Activated CD8-positive, alpha-beta T cell treated with anti-CD3 and anti-CD28 coated beads for 36 hours (primary cell): Measurements from ENCODE around the gene RDH13. TPM values are rescaled to one million over a fixed set of nuclear protein-coding genes. Genes with fewer than 3 reads are reported as not detected.

Experiments used
- ATAC-seq: fragments of 200-7000 bp; cut with Tn5 transposase; one replicate; pipeline ENCODE4 v1.10.0; 2021; ENCODE audit warnings: mild to moderate bottlenecking, moderate library complexity
- CTCF ChIA-PET: fragments of 350-600 bp; sonication (Branson Sonifier 250); formaldehyde crosslinking; loops from one replicate; lab custom pipeline; 2021; ENCODE audit warnings: antibody characterized with exemption; lab: Charles Lee
- POLR2A ChIA-PET: fragments of 350-600 bp; sonication (Branson Sonifier 250); formaldehyde crosslinking; loops from one replicate; lab custom pipeline; 2021; ENCODE audit warnings: antibody characterized with exemption; lab: Charles Lee
- DNase-seq: peaks from one replicate; pipeline ENCODE4 v3.0.0-alpha.2; 2020
- H3K27ac Mint-ChIP-seq: one replicate; pipeline ENCODE4 v1.8.0; 2021; ENCODE audit warnings: mild to moderate bottlenecking, mixed read lengths
- H3K27me3 Mint-ChIP-seq: one replicate; pipeline ENCODE4 v1.8.0; 2021; ENCODE audit warnings: mixed read lengths
- H3K36me3 Mint-ChIP-seq: one replicate; pipeline ENCODE4 v1.8.0; 2021; ENCODE audit warnings: low read depth, mixed read lengths
- H3K4me1 Mint-ChIP-seq: one replicate; pipeline ENCODE4 v1.8.0; 2021; ENCODE audit warnings: low read depth, mixed read lengths
- H3K4me3 Mint-ChIP-seq: one replicate; pipeline ENCODE4 v1.8.0; 2021; ENCODE audit warnings: mild to moderate bottlenecking, moderate library complexity, mixed read lengths
- H3K9me3 Mint-ChIP-seq: one replicate; pipeline ENCODE4 v1.8.0; 2021; ENCODE audit warnings: mixed read lengths
- CTCF ChIP-seq: fragments of 200-600 bp; IDR thresholded peaks from one replicate; pipeline ENCODE4 v1.8.0; 2022; ENCODE audit warnings: antibody characterized with exemption, mild to moderate bottlenecking
- intact Hi-C: fragments of 100-400 bp; cut with micrococcal nuclease; formaldehyde crosslinking; loops from one replicate; pipeline ENCODE4 v1.10.0; 2022
- total RNA-seq, 2 experiments: library from RNA; stranded (reverse); gene quantifications; one replicate each; pipeline ENCODE4 v1.2.3, GENCODE V29; 2021

RDH13 gene
- total RNA-seq, 2 experiments from 2014 or later, result 17.3 to 18.2 TPM

- Mint-ChIP-seq H3K4me1 (no peaks in the 10 kb centered on the region), H3K27ac (no peak overlapping the region)
- intact Hi-C loops, result no loop called here
These were observed 12.0 kb downstream of the RDH13 start for GRCh38 chr19:55050749-55051532.

GRCh38 chr19:55048446-55048845 lies 14.5 kb downstream of the RDH13 start:
- ATAC-seq, result no peak
- TF ChIP-seq CTCF, result no peak

More at GRCh38 chr19:55050749-55051532, 12.0 kb downstream of the RDH13 start:
- H3K9me3 Mint-ChIP-seq, result no peaks in the 10 kb centered on the region
- H3K4me3 Mint-ChIP-seq, result no peak overlapping the region
- no peak for ATAC-seq
- peaks cover 38% of the 10 kb centered on the region for H3K36me3 Mint-ChIP-seq
- no peak for DNase-seq
- ChIA-PET POLR2A (no interaction called here), CTCF (no interaction called here)
- no peaks in the 10 kb centered on the region for H3K27me3 Mint-ChIP-seq
- TF ChIP-seq CTCF, result no peak

GRCh38 chr19:55047951-55048350 lies 15.0 kb downstream of the RDH13 start:
- no peaks in the 10 kb centered on the region for H3K27me3 Mint-ChIP-seq
- DNase-seq (no peak), ATAC-seq (no peak)
- ChIA-PET POLR2A (interaction anchor here (1.9 kb wide), 1 partner anchor 15 kb away, joined by 7 read pairs; the partner anchor contains the start of gene RDH13), CTCF (no interaction called here)
- H3K9me3 Mint-ChIP-seq, result no peaks in the 10 kb centered on the region
- intact Hi-C loops, result no loop called here
- peaks cover 47% of the 10 kb centered on the region for H3K36me3 Mint-ChIP-seq
- no peak overlapping the region for H3K4me3 Mint-ChIP-seq
- H3K27ac Mint-ChIP-seq, result no peak overlapping the region
- no peak for TF ChIP-seq CTCF
- H3K4me1 Mint-ChIP-seq, result peaks cover 8% of the 10 kb centered on the region

More at GRCh38 chr19:55048446-55048845, 14.5 kb downstream of the RDH13 start:
- intact Hi-C loops, result no loop called here
- no peak for DNase-seq
- Mint-ChIP-seq H3K36me3 (peaks cover 45% of the 10 kb centered on the region), H3K27me3 (no peaks in the 10 kb centered on the region), H3K4me1 (peaks cover 6% of the 10 kb centered on the region), H3K27ac (no peak overlapping the region), H3K4me3 (no peak overlapping the region), H3K9me3 (no peaks in the 10 kb centered on the region)
- CTCF ChIA-PET, result no interaction called here
- POLR2A ChIA-PET, result no interaction called here

GRCh38 chr19:55046975-55047622 lies 15.8 kb downstream of the RDH13 start:
- Mint-ChIP-seq H3K4me3 (no peak overlapping the region), H3K36me3 (peaks cover 53% of the 10 kb centered on the region), H3K9me3 (no peaks in the 10 kb centered on the region), H3K27ac (no peak overlapping the region), H3K27me3 (no peaks in the 10 kb centered on the region), H3K4me1 (peaks cover 17% of the 10 kb centered on the region)
- CTCF ChIA-PET, result no interaction called here
- intact Hi-C loops, result no loop called here
- POLR2A ChIA-PET, result interaction anchor here (1.9 kb wide), 1 partner anchor 15 kb away, joined by 7 read pairs; the partner anchor contains the start of gene RDH13
- no peak for ATAC-seq
- DNase-seq, result no peak
- TF ChIP-seq CTCF, result no peak
